GM21447 (cell line): ENCODE measurements around the gene COL7A1.

Experiments
- ATAC-seq: cut with Tn5 transposase; IDR thresholded peaks from one replicate; pipeline ENCODE4 v1.9.1; 2021; ENCODE audit not compliant: unreplicated experiment

COL7A1 gene

GRCh38 chr3:48595075-48595525, at the start of gene COL7A1:
COL7A1 (minus strand) TSS chr3:48595329; CDS start chr3:48595159, 170 bp downstream.
- no peak for ATAC-seq

DNA sequence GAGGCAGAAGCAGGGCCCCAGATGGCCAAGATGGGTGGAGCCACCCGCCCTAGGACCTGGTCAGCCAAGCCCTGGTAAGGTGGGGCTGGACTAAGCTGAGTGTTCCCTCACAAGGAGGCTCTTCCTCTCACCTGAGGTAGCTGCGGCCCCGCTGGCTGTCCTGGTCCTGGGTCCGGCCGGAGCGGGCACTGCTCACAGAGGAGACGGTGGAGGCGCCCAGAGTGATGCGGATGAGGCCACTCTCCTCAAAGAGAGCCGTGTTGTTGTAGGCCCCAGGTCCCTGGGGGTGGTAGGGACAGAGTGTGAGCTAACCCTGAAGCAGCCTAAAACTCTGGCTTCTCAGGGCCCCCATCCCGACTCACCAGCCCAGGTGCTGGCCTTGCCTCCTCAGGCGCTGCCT, 47.5 kb upstream of the COL7A1 start:
- ATAC-seq = no peak

DNA sequence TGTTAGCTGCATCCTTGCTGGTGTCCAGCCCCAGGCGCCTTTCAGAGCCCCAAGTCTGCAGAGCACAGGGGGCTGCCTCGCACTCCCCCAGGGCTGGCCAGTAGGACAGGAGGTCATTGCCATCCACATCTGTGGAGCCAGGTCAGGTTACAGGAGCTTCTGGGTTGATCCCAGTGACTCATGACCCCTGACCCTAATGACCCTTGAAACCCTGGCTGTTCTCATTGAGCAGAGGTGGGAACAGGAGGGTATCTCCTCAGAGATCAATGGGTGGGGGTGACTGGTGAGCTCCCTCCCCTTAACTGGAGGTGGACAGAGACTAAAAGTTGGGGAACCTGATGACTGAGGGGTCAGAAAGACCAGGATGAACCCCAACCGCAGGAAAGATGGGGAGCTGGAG, 46.3 kb upstream of the COL7A1 start:
- ATAC-seq = no peak

- no peak for ATAC-seq
Measured at GRCh38 chr3:48639944-48640606, 44.9 kb upstream of the COL7A1 start.

- no peak for ATAC-seq
Measured at GRCh38 chr3:48637305-48637704, 42.2 kb upstream of the COL7A1 start.

GRCh38 chr3:48636149-48636655, 41.1 kb upstream of the COL7A1 start:
- ATAC-seq = no peak

GRCh38 chr3:48635222-48636021, 40.3 kb upstream of the COL7A1 start, which contains the start of gene SLC26A6:
SLC26A6 (minus strand) TSS chr3:48635461; CDS start chr3:48635393, 68 bp downstream.
- ATAC-seq = peak; percentile 84

- ATAC-seq = no peak
Measured at GRCh38 chr3:48634661-48635221, 39.6 kb upstream of the COL7A1 start.

DNA sequence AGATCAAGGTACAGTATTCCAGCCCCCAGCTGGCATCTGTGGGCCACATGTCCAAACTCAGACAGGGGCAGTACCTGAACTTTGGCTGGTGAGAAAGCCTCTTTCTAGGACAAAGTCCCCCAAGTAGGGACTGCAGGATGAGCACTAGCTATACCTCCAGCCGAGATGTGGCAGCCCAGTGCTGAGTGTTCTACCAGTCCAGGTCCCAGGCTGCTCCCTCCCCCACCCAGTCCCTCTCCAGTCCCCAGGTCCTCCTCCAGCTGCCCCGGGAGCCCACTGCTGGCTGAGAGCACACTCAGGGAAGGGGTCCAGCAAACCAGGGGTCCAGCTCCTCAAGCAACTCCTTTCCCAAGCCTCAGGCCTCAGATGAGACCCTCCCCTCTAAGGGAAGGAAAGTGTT, 38.6 kb upstream of the COL7A1 start:
- ATAC-seq = no peak

- no peak for ATAC-seq
Measured at GRCh38 chr3:48633256-48633655, 38.1 kb upstream of the COL7A1 start.

- ATAC-seq = no peak
Measured at GRCh38 chr3:48631516-48632448, 36.7 kb upstream of the COL7A1 start.

GRCh38 chr3:48630833-48631232, 35.7 kb upstream of the COL7A1 start:
- no peak for ATAC-seq

- ATAC-seq = no peak
Measured at GRCh38 chr3:48630407-48630806, 35.3 kb upstream of the COL7A1 start.

GRCh38 chr3:48629894-48630293, 34.8 kb upstream of the COL7A1 start:
- ATAC-seq = no peak

DNA sequence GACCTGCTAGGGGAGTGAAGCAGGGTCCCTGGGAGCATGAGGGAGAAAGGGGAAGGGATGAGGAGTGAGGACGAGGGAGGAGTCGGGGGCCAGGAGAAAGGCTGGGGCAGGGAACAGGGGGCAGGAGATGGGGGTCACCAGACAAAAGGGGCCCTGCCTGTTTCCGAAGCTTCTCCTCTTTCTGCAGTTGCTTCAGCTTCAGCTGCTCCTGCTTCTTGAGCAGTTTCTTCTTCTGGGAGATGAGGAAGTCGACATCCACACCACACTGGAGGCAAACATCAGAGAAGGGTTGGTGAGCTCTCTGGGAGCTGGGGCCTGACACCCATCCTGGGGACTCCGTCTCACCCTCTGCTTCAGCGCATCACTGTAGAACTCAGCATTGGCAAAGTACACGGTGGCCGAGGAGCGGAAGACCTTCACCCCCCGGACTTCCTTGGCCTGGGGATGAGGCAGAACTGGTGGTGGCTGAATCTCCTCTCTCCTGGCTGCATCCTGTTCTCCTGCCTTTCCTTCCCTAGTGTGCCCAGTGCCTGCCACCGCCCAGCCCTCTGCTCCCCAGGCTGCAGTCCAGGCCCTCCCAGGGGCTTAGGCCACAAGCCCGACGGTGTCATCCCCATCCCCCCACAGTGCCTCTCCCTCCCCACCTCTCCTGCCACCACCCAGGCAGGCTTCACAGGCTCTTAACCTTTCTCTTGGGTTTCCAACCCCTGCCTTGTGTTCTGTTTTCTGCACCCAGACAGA, 33.3 kb upstream of the COL7A1 start:
- ATAC-seq = no peak

DNA sequence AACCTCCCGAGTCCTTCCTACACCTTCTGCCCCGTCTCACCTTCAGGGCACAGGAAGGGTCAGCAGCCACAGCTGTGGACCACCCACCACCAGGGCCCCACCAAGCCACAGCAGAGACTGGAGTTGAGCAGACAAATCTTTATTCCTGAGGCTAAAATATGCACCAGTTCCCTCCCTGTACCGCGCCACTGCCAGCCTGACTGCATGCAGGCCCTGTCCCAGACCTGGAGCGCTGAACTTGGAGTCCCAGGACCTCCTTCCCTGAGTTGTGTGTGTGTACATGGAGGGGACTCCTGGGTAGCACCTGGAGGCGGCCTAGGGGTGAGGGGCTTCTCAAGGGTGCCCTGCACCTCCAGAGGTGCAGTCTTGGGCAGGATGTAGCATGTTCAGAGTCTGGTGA, 30.5 kb upstream of the COL7A1 start:
- ATAC-seq = no peak

DNA sequence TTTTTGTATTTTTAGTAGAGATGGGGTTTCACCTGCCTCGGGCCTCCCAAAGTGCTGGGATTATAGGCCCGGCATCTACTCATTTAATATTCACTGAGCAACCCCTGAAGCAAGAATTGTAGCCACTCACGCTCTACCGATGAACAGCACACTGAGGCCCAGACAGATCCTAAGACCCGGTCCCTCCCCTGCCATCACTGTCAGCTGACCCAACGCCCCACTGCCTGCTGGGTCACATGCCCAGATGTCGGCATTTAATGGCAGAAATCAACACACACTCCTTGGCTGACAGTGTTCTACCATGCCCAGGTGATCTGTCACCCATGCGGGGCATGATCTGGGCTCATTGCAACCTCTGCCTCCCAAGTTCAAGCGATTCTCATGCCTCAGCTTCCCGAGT, 29.6 kb upstream of the COL7A1 start:
- ATAC-seq = no peak

DNA sequence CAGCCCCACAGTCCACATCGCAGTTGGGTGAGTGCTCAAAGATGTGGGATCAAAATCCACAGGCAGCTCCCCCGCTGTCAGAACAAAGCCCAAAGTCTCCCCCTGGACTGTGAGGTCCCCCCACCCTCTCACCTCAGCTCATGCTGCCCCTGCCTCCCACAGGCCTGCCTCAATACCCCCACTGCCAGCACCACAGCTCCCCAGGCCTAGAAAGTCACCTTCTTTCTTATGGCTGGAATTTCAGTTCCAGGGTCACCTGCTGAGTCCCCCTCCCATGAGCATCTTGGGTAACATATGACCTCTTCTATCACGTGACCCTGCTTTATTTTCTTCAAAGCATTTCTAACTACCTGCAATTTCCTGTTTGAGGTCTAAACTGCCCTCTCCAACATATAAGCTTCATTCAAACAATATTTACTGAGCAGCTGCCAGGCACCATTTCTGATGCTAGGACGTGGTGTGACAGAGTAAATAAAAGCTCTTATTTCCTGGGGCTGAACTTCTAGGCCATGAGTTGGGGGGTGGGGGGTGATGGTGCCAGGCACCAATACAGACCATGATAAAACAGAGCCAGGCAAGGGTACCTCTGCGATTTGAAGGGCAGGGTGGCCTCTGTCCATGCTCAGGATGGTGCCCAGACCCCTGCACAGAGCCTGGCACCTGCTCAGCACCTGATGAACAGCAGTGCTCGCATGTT, 28.9 kb upstream of the COL7A1 start:
- no peak for ATAC-seq

DNA sequence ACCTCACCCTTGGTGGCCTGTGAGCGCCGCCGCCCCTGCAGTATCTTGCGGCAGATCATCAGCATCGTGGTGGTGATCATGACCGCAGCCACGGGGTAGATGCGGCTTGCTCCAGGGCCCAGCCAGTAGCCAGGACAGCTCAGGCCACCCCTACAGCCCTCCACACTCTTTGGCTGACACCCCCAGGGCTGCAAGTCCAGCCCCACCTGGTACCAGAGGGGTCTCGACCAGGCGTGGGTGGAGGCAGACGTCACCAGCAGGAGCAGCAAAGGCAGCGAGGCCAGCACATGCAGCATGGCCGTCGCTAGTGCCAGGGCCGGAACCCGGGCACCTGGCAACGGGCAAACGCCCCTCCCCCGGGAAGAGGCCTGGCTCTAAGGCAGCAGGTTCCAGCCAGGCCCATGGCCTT, 26.3 kb upstream of the COL7A1 start, which contains the start of gene TMEM89:
TSS of gene TMEM89 (minus strand) at position 309 of the 409 bp plus-strand sequence. CDS start at position 296, 13 bp downstream.
- no peak for ATAC-seq
